ENCODE data around the gene FOXF1. TPM values are rescaled to one million over a fixed set of nuclear protein-coding genes. Genes with fewer than 3 reads are reported as not detected.

The FOXF1 gene
- total RNA-seq, 4 donors from 2014 or later = 0.29 to 4.9 (median 2.0) TPM

DNA sequence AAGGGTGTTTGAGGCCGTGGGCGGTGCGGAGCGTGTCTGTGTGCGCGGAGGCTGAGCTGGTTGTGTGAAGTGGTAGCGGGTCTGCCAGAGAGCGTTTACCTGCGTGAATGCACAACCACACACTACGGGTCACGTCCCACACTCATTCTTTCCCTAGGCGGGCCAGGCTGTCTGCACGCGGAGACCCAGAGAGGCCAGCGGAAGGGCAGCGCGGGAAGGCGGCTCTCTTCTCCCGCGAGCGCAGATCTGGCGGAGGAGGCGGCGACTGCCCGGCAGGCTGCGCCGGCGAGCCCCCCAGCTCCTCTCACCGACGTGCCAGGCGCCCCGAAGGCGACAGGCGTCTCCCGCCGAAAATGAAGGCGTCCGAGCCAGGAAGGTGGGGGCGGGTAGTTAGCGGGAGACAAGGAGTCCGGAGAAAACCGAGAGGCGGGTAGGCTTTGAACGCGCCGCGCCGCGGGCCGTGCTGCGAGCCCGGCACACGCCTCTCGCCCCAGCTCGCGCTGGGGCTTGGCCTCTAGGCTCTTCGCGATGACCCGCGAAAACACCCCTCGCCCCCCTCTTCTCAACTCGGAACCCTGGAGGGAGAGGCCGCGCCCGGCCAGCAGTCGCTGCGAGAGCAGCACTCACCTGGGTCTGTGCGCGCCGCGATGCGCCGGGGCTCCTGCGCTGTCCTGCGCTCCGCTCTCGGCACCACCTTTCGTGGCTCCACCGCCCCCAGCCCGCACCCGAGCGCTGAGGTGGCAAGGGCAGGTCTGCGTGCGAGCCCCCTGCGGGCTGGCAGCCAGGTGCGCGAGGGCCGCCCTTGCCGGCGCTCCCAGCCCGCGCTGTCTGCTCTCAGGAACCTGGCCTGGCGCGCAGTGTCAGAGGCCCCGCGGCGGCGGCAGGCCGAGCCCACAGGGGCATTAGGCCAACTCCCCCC lies 2.0 kb upstream of the FOXF1 start:
- intact Hi-C loops (cut with DNase I; ENCODE audit: low total_unique reads) = no loop called here
- Histone ChIP-seq H3K4me1 (peaks cover 0 to 33% of the 10 kb centered on the region in 2 donors), H3K27me3 (peaks cover 24 to 46% of the 10 kb centered on the region in 2 donors), H3K27ac (peak overlapping the region; percentile 81 to 84), H3K4me3 (peak overlapping the region; percentile 40 to 50), H3K36me3 (no peaks in the 10 kb centered on the region), H3K9me3 (no peaks in the 10 kb centered on the region)
- DNase-seq = no peak
- TF ChIP-seq, protein P1, sequence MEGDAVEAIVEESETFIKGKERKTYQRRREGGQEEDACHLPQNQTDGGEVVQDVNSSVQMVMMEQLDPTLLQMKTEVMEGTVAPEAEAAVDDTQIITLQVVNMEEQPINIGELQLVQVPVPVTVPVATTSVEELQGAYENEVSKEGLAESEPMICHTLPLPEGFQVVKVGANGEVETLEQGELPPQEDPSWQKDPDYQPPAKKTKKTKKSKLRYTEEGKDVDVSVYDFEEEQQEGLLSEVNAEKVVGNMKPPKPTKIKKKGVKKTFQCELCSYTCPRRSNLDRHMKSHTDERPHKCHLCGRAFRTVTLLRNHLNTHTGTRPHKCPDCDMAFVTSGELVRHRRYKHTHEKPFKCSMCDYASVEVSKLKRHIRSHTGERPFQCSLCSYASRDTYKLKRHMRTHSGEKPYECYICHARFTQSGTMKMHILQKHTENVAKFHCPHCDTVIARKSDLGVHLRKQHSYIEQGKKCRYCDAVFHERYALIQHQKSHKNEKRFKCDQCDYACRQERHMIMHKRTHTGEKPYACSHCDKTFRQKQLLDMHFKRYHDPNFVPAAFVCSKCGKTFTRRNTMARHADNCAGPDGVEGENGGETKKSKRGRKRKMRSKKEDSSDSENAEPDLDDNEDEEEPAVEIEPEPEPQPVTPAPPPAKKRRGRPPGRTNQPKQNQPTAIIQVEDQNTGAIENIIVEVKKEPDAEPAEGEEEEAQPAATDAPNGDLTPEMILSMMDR (IDR thresholded peaks at IDR 0.05) = no peak
- no peak for TF ChIP-seq POLR2A (IDR thresholded peaks at IDR 0.05)

DNA sequence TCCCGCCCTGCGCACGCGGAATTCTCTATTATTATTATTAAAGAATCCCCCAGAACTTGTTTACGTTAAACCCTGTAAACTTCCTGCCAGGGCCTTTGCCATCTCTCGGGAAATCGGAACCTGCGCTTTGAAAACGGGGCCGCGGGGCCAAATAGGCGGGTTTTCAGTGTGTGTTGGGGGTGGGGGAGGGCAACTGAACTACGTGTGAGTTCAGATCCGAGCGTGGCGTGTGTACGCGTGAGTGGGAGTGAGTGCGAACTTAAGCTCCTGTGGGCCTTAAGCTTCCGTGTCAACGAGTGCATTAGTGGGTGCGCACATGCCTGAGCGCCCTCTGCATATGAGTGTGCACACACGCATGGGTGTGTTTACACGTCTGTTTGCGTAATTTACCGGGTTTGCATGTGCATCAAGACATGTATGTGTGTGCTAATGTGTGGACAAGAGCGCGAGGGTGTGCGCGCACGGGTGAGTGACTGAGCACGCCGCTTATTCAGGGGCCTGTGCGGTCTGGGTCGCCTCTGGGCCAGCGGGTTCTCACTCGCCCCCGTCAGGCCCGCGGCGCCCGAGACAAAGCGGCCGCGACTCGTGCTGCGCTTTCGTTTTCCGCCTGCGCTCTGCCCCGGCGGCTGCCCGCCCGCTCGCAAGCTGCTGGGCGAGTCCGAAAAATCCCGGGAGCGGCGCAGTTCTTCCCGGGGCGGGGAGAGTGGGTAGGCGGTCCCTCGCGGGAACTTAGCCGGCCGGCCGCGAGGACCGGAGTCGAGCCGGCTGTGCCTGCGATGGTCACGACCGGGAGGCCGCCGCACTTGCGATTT lies 1.2 kb upstream of the FOXF1 start:
- peak overlapping the region; percentile 40 to 50 for H3K4me3 ChIP-seq
- intact Hi-C loops (cut with DNase I; ENCODE audit: low total_unique reads) = no loop called here
- H3K4me1 ChIP-seq = peaks cover 0 to 33% of the 10 kb centered on the region in 2 donors
- peak overlapping the region; percentile 81 to 84 for H3K27ac ChIP-seq
- peaks cover 22 to 39% of the 10 kb centered on the region in 2 donors for H3K27me3 ChIP-seq
- H3K9me3 ChIP-seq = no peaks in the 10 kb centered on the region
- no peaks in the 10 kb centered on the region for H3K36me3 ChIP-seq
- TF ChIP-seq, protein P1 (IDR thresholded peaks at IDR 0.05) = no peak
- peak in 1 of 2 donors; percentile 7 for TF ChIP-seq POLR2A (IDR thresholded peaks at IDR 0.05)
- DNase-seq = peak; percentile 33 to 46

DNA sequence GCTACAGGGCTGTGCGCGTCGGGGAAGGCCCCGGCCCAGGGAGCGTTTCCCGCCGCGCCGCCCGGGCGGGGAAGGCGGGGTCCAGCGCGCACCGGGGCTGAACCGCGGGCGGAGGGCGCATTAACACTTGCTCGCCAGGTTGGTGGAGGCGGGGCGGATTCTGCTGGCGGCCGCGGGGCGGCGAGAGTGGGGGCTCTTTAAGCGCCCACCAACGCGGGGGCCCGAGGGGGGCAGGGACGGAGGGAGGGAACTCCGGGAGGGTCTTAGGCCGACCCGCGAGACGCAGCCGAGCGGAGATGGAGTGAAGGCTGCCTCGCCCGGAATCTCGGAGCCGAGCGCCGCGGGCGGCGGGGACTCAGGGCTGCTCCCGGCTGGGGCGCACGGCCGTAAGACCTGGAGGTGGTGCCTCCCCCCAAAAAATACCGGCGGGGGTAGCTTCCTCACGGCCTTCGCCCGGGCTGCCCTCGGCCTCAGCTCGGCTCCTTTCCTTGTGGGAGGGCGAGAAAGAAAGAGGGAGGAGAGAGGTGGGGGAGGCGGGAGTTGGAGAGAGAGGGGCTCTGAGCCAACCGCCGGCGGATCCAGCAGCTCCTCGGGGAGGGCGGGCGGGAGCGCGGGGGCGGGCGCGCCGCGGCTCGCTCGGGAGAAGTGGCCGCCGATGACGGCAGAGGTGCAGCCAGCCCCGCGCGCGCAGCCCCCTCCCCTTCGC lies 415 bp upstream of the FOXF1 start:
- H3K27ac ChIP-seq = peak overlapping the region; percentile 81 to 84
- intact Hi-C loops (cut with DNase I; ENCODE audit: low total_unique reads) = no loop called here
- DNase-seq = peak; percentile 54 to 65
- H3K9me3 ChIP-seq = no peaks in the 10 kb centered on the region
- no peak for TF ChIP-seq POLR2A (IDR thresholded peaks at IDR 0.05)
- TF ChIP-seq, protein P1 (IDR thresholded peaks at IDR 0.05) = no peak
- H3K4me3 ChIP-seq = peak overlapping the region; percentile 40 to 50
- peaks cover 19 to 42% of the 10 kb centered on the region in 2 donors for H3K27me3 ChIP-seq
- H3K36me3 ChIP-seq = no peaks in the 10 kb centered on the region
- peaks cover 0 to 33% of the 10 kb centered on the region in 2 donors for H3K4me1 ChIP-seq

DNA sequence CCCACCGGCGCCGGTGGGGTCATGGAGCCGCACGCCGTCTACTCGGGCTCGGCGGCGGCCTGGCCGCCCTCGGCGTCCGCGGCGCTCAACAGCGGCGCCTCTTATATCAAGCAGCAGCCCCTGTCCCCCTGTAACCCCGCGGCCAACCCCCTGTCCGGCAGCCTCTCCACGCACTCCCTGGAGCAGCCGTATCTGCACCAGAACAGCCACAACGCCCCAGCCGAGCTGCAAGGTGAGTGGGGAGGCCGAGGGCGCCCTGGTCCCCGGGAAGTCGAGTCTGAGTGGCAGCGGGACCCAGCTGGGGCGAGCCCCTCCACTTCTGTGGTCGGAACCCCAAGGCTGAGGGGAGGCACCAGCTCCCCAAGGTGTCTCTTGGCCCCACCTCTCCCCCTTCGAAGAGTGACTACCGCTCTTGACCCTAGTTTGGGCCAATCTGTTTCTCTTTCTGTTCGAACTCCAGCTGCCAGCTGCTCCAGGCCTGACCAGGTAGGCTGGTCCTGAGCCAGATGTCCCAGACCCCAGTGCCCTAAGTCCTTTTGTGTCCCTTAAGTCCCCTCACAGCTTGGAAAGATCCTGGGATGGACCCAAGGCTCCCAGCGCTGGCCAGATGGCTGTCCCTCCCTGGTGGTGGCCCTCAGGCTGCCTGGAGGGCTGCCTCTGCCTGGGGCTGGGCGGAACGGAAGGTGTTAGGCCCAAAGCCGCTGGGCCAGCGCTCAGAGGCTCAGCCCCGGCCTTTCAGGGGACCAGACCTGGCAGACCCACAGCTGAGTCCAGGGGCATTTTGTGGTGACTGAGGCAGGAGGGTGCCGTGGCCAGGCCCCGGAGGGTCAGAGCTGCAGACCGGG lies 1.2 kb downstream of the FOXF1 start:
- Histone ChIP-seq H3K4me1 (peaks cover 0 to 25% of the 10 kb centered on the region in 2 donors), H3K36me3 (no peaks in the 10 kb centered on the region), H3K27ac (peak overlapping the region; percentile 81 to 84), H3K27me3 (peaks cover 10 to 30% of the 10 kb centered on the region in 2 donors), H3K4me3 (peak overlapping the region; percentile 11 to 50), H3K9me3 (no peaks in the 10 kb centered on the region)
- TF ChIP-seq POLR2A (IDR thresholded peaks at IDR 0.05) = no peak
- TF ChIP-seq, protein P1 (IDR thresholded peaks at IDR 0.05) = no peak
- DNase-seq = no peak
- intact Hi-C loops (cut with DNase I; ENCODE audit: low total_unique reads) = no loop called here

Data from uterus (tissue), 4 donors.